ENCODE measurements around the gene ALCAM.

ALCAM gene

GRCh38 chr3:105431200-105431599 is 64.5 kb downstream of the ALCAM start:
- no peak for DNase-seq

- DNase-seq = no peak
Measured at GRCh38 chr3:105435277-105435676, 68.6 kb downstream of the ALCAM start.

- no peak for DNase-seq
Measured at GRCh38 chr3:105436687-105437086, 70.0 kb downstream of the ALCAM start.

GRCh38 chr3:105440113-105440512 is 73.4 kb downstream of the ALCAM start:
- no peak for DNase-seq

- no peak for DNase-seq
Measured at GRCh38 chr3:105444725-105445124, 78.0 kb downstream of the ALCAM start.

- no peak for DNase-seq
Measured at GRCh38 chr3:105448338-105448982, 81.8 kb downstream of the ALCAM start.

- no peak for DNase-seq
Measured at GRCh38 chr3:105449414-105449813, 82.7 kb downstream of the ALCAM start.

GRCh38 chr3:105456017-105456416 is 89.3 kb downstream of the ALCAM start:
- no peak for DNase-seq

GRCh38 chr3:105458518-105459215 is 92.0 kb downstream of the ALCAM start:
- DNase-seq = no peak

GRCh38 chr3:105459566-105460290 is 93.0 kb downstream of the ALCAM start:
- DNase-seq = no peak

GRCh38 chr3:105463620-105464019 is 96.9 kb downstream of the ALCAM start:
- no peak for DNase-seq

GRCh38 chr3:105465251-105465853 is 98.6 kb downstream of the ALCAM start:
- DNase-seq = no peak

- DNase-seq = no peak
Measured at GRCh38 chr3:105466072-105466471, 99.4 kb downstream of the ALCAM start.

GRCh38 chr3:105466495-105467404 is 100.0 kb downstream of the ALCAM start:
- no peak for DNase-seq

GRCh38 chr3:105470851-105471250 is 104.1 kb downstream of the ALCAM start:
- no peak for DNase-seq

GRCh38 chr3:105473521-105474223 is 107.0 kb downstream of the ALCAM start:
- no peak for DNase-seq

GRCh38 chr3:105480768-105481167 is 114.1 kb downstream of the ALCAM start:
- no peak for DNase-seq

GRCh38 chr3:105483476-105483875 is 116.8 kb downstream of the ALCAM start:
- DNase-seq = no peak

GRCh38 chr3:105490045-105490444 is 123.3 kb downstream of the ALCAM start:
- no peak for DNase-seq

GRCh38 chr3:105493305-105493892 is 126.7 kb downstream of the ALCAM start:
- DNase-seq = no peak

GRCh38 chr3:105495021-105495420 is 128.3 kb downstream of the ALCAM start:
- no peak for DNase-seq
